ENCODE data around the gene THSD7A. TPM values are rescaled to one million over a fixed set of nuclear protein-coding genes. Genes with fewer than 3 reads are reported as not detected.

Gene THSD7A
- total RNA-seq, 3 donors from 2014 or later (not counting 1 experiment from before 2014, with no cell fraction given): 0.29 to 8.6 TPM; not detected in 1

DNA sequence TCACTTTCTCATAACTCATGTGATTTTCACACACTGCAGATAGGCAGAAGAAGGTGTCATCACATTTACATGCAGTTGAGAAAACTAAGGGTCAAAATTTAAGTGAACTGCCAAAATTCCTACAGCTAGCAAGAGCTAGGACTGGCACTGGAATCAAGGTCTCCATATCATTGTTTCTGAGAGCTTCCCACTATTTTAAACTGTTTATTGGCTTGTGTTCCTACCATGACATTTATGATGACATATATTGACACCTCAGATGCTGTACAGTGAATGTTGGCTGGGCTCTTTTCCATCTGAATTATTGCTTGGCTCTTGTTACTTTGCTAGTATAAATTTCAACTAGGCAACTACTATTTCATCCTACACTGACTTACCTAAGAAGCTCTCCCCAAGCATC is 2.0 kb downstream of the THSD7A start:
- Histone ChIP-seq H3K4me1 (ENCODE audit: control insufficient read depth, insufficient read depth, low read length) (no peaks in the 10 kb centered on the region), H3K9me3 (ENCODE audit: control insufficient read depth, insufficient read depth, low read length) (no peaks in the 10 kb centered on the region), H3K4me3 (ENCODE audit: low read length) (no peak overlapping the region), H3K27me3 (ENCODE audit: control insufficient read depth, insufficient read depth, low read length) (peaks cover 13% of the 10 kb centered on the region), H3K36me3 (ENCODE audit: control insufficient read depth, insufficient read depth, low read length) (no peaks in the 10 kb centered on the region), H3K27ac (ENCODE audit: low read length) (no peak overlapping the region)
- Mint-ChIP-seq H3K4me3 (no peak overlapping the region), H3K9me3 (peaks cover 3 to 5% of the 10 kb centered on the region in 2 donors), H3K4me1 (no peaks in the 10 kb centered on the region), H3K27ac (no peak overlapping the region), H3K36me3 (peaks cover 6% of the 10 kb centered on the region), H3K27me3 (ENCODE audit: low read depth in 2 of 2) (peaks cover 0 to 18% of the 10 kb centered on the region in 2 donors)
- ATAC-seq: no peak
- TF ChIP-seq, protein P1, sequence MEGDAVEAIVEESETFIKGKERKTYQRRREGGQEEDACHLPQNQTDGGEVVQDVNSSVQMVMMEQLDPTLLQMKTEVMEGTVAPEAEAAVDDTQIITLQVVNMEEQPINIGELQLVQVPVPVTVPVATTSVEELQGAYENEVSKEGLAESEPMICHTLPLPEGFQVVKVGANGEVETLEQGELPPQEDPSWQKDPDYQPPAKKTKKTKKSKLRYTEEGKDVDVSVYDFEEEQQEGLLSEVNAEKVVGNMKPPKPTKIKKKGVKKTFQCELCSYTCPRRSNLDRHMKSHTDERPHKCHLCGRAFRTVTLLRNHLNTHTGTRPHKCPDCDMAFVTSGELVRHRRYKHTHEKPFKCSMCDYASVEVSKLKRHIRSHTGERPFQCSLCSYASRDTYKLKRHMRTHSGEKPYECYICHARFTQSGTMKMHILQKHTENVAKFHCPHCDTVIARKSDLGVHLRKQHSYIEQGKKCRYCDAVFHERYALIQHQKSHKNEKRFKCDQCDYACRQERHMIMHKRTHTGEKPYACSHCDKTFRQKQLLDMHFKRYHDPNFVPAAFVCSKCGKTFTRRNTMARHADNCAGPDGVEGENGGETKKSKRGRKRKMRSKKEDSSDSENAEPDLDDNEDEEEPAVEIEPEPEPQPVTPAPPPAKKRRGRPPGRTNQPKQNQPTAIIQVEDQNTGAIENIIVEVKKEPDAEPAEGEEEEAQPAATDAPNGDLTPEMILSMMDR (IDR thresholded peaks at IDR 0.05): no peak
- intact Hi-C loops (cut with micrococcal nuclease): no loop called here
- no peak for DNase-seq

DNA sequence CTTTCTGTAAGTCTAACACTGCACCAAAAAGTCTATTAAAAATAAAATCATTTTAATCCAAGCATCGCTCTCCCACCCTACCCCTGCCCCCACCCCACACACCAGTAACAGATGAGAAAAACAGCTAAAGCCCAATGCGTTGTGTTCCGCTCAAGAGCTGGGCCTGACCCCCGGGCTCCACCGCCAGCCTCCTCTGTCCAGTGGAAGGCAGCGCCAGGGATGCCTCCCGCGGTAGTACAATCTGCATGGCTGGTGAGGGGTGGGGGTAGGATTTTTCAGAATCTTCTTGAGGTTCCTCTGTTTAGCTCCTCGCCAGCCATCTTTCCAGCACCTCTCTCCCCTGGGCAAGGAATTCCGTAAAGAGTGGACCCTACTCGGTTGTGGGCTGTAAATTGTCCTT is 12.1 kb downstream of the THSD7A start:
- H3K4me1 ChIP-seq (ENCODE audit: control insufficient read depth, insufficient read depth, low read length): no peaks in the 10 kb centered on the region
- H3K36me3 ChIP-seq (ENCODE audit: control insufficient read depth, insufficient read depth, low read length): no peaks in the 10 kb centered on the region
- Mint-ChIP-seq H3K27me3 (ENCODE audit: low read depth in 2 of 2) (no peaks in the 10 kb centered on the region), H3K36me3 (peaks cover 14% of the 10 kb centered on the region), H3K4me1 (no peaks in the 10 kb centered on the region), H3K9me3 (peaks cover 22 to 24% of the 10 kb centered on the region in 2 donors), H3K4me3 (no peak overlapping the region), H3K27ac (no peak overlapping the region)
- ATAC-seq: no peak
- H3K9me3 ChIP-seq (ENCODE audit: control insufficient read depth, insufficient read depth, low read length): no peaks in the 10 kb centered on the region
- TF ChIP-seq, protein P1 (IDR thresholded peaks at IDR 0.05): no peak
- 95% methylated on average over 11 of the region's 11 CpGs for WGBS (ENCODE audit: insufficient coverage)
- H3K27ac ChIP-seq (ENCODE audit: low read length): no peak overlapping the region
- no peak overlapping the region for H3K4me3 ChIP-seq (ENCODE audit: low read length)
- H3K27me3 ChIP-seq (ENCODE audit: control insufficient read depth, insufficient read depth, low read length): no peaks in the 10 kb centered on the region
- no peak for DNase-seq
- intact Hi-C loops (cut with micrococcal nuclease): no loop called here

DNA sequence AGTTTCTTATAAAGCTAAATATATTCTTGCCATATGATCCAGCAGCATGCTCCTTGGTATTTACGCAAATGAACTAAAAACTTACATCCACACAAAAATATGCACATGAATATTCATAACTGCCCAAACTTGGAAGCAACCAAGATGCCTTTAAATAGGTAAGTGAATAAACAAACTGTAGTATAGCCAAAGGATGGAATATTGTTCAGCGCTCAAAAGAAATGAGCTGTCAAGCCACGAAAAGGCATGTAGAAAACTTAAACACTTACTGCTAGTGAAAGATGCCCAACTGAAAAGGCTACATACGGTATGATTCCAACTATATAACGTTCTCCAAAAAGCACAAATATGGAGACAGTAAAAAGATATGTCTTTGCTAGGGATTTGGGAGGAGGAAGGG is 12.7 kb downstream of the THSD7A start:
- Histone ChIP-seq H3K27me3 (ENCODE audit: control insufficient read depth, insufficient read depth, low read length) (no peaks in the 10 kb centered on the region), H3K4me1 (ENCODE audit: control insufficient read depth, insufficient read depth, low read length) (no peaks in the 10 kb centered on the region), H3K4me3 (ENCODE audit: low read length) (no peak overlapping the region), H3K27ac (ENCODE audit: low read length) (no peak overlapping the region), H3K9me3 (ENCODE audit: control insufficient read depth, insufficient read depth, low read length) (no peaks in the 10 kb centered on the region), H3K36me3 (ENCODE audit: control insufficient read depth, insufficient read depth, low read length) (no peaks in the 10 kb centered on the region)
- peaks cover 22 to 24% of the 10 kb centered on the region in 2 donors for H3K9me3 Mint-ChIP-seq
- H3K4me1 Mint-ChIP-seq: no peaks in the 10 kb centered on the region
- H3K36me3 Mint-ChIP-seq: peaks cover 14% of the 10 kb centered on the region
- no peaks in the 10 kb centered on the region for H3K27me3 Mint-ChIP-seq (ENCODE audit: low read depth in 2 of 2)
- no peak overlapping the region for H3K4me3 Mint-ChIP-seq
- DNase-seq (no peak), ATAC-seq (no peak)
- intact Hi-C loops (cut with micrococcal nuclease): no loop called here
- WGBS (ENCODE audit: insufficient coverage): 95% methylated on average over 3 of the region's 5 CpGs
- TF ChIP-seq, protein P1 (IDR thresholded peaks at IDR 0.05): no peak
- no peak overlapping the region for H3K27ac Mint-ChIP-seq

DNA sequence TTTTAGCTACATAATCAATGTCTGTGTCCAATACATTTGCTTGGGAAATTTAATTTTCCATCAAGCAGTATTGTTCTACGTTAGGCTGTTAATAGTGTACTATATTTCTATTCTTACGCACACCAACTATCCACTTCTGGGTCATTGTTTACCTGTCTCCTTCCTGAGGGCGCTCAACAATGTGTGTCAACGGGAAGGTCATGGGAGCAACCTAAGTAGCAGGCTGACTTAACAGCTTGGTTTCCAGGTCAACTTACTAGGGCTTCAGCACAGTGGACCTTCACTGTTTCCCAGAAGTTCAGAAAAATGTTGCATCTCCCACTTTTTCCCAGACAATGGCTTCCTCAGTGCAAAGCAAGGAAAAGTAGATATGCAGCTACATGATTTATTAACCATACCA is 13.7 kb downstream of the THSD7A start:
- H3K9me3 ChIP-seq (ENCODE audit: control insufficient read depth, insufficient read depth, low read length): no peaks in the 10 kb centered on the region
- no peaks in the 10 kb centered on the region for H3K4me1 ChIP-seq (ENCODE audit: control insufficient read depth, insufficient read depth, low read length)
- no peaks in the 10 kb centered on the region for H3K27me3 ChIP-seq (ENCODE audit: control insufficient read depth, insufficient read depth, low read length)
- no peaks in the 10 kb centered on the region for H3K36me3 ChIP-seq (ENCODE audit: control insufficient read depth, insufficient read depth, low read length)
- WGBS (ENCODE audit: insufficient coverage): 85% methylated on average over 4 of the region's 4 CpGs
- TF ChIP-seq, protein P1 (IDR thresholded peaks at IDR 0.05): no peak
- DNase-seq: no peak
- H3K4me1 Mint-ChIP-seq: no peaks in the 10 kb centered on the region
- intact Hi-C loops (cut with micrococcal nuclease): no loop called here
- no peak for ATAC-seq
- no peak overlapping the region for H3K27ac Mint-ChIP-seq
- H3K4me3 Mint-ChIP-seq: no peak overlapping the region
- peaks cover 19 to 22% of the 10 kb centered on the region in 2 donors for H3K9me3 Mint-ChIP-seq
- no peak overlapping the region for H3K4me3 ChIP-seq (ENCODE audit: low read length)
- no peaks in the 10 kb centered on the region for H3K27me3 Mint-ChIP-seq (ENCODE audit: low read depth in 2 of 2)
- H3K27ac ChIP-seq (ENCODE audit: low read length): no peak overlapping the region
- H3K36me3 Mint-ChIP-seq: peaks cover 14% of the 10 kb centered on the region

Data from natural killer cell (primary cell).